CD4-positive, CD25-positive, alpha-beta regulatory T cell (primary cell): Measurements from ENCODE around the gene GJA3. TPM values are rescaled to one million over a fixed set of nuclear protein-coding genes. Genes with fewer than 3 reads are reported as not detected.
"Not testable (repeated sequence)": the region's sequence is repeated elsewhere in the genome, so short reads cannot be mapped to it uniquely, and the experiment has no call there.

ENCODE experiments used
- ATAC-seq, 2 donors: fragments of 150-1000 bp; cut with Tn5 transposase; one replicate each; pipeline ENCODE4 v1.10.0; 2021; ENCODE audit warnings: low read depth in 2 of 2, moderate number of reproducible peaks in 2 of 2, moderate library complexity in 1 of 2
- DNase-seq, 3 donors: peaks; one replicate each; pipeline versions ENCODE4 v3.0.0 to v3.0.0-alpha.2; 2012 to 2022; ENCODE audit warnings: mixed read lengths in 1 of 3
- H3K27ac ChIP-seq: one replicate; pipeline ENCODE4 v1.7.0; 2013; ENCODE audit warnings: mild to moderate bottlenecking, low read length; ENCODE audit not compliant: insufficient read depth, poor library complexity, severe bottlenecking
- H3K27me3 ChIP-seq: one replicate; pipeline ENCODE4 v1.7.0; 2013; ENCODE audit warnings: low read length; ENCODE audit not compliant: control insufficient read depth, insufficient read depth
- H3K36me3 ChIP-seq: one replicate; pipeline ENCODE4 v1.7.0; 2013; ENCODE audit warnings: mild to moderate bottlenecking, low read length, moderate library complexity; ENCODE audit not compliant: control insufficient read depth, insufficient read depth
- H3K4me1 ChIP-seq: 2 replicates; pipeline ENCODE4 v1.7.0; 2013; ENCODE audit warnings: mild to moderate bottlenecking, low read length; ENCODE audit not compliant: insufficient read depth, control insufficient read depth, poor library complexity, severe bottlenecking
- H3K4me3 ChIP-seq: one replicate; pipeline ENCODE4 v1.7.0; 2013; ENCODE audit warnings: low read depth, mild to moderate bottlenecking, low read length, moderate library complexity
- H3K9me3 ChIP-seq, 2 experiments: 1 replicate in 1 of 2; 2 replicates in 1 of 2; pipeline ENCODE4 v1.7.0; 2013; ENCODE audit warnings: low read length in 2 of 2, mild to moderate bottlenecking in 1 of 2, moderate library complexity in 1 of 2; ENCODE audit not compliant: control insufficient read depth in 2 of 2
- H3K27ac Mint-ChIP-seq, 3 donors: one replicate each; pipeline ENCODE4 v1.8.0; 2020 to 2022; ENCODE audit warnings: mild to moderate bottlenecking in 3 of 3, mixed read lengths in 3 of 3, moderate library complexity in 2 of 3
- H3K27me3 Mint-ChIP-seq: one replicate; pipeline ENCODE4 v1.8.0; 2022; ENCODE audit warnings: mild to moderate bottlenecking, mixed read lengths
- H3K36me3 Mint-ChIP-seq: one replicate; pipeline ENCODE4 v1.8.0; 2020; ENCODE audit warnings: mixed read lengths
- H3K4me1 Mint-ChIP-seq, 4 donors: one replicate each; pipeline ENCODE4 v1.8.0; 2020 to 2022; ENCODE audit warnings: mixed read lengths in 4 of 4, mild to moderate bottlenecking in 1 of 4
- H3K4me3 Mint-ChIP-seq, 4 donors: one replicate each; pipeline ENCODE4 v1.8.0; 2020 to 2022; ENCODE audit warnings: mild to moderate bottlenecking in 4 of 4, mixed read lengths in 4 of 4, moderate library complexity in 3 of 4
- H3K9me3 Mint-ChIP-seq, 7 donors: one replicate each; pipeline ENCODE4 v1.8.0; 2020 to 2022; ENCODE audit warnings: mixed read lengths in 7 of 7, mild to moderate bottlenecking in 3 of 7, moderate library complexity in 2 of 7
- polyA plus RNA-seq, 4 donors: library from polyadenylated mRNA; unstranded; fragments of 300-500 nt; fragmentation: Illumina TruSeq; gene quantifications; one replicate each; pipeline ENCODE4 v1.2.3, GENCODE V29; 2021
- total RNA-seq: library from RNA; stranded (reverse); gene quantifications from one replicate; pipeline ENCODE4 v1.2.3, GENCODE V29; 2022

Gene GJA3
- total and polyA plus RNA-seq, 5 donors from 2014 or later = 0.06 TPM; not detected in 4

- not testable (repeated sequence) for DNase-seq, ATAC-seq, H3K27ac ChIP-seq, H3K36me3 Mint-ChIP-seq, H3K4me1 Mint-ChIP-seq, H3K4me1 ChIP-seq, H3K9me3 ChIP-seq, H3K36me3 ChIP-seq, H3K27ac Mint-ChIP-seq, H3K4me3 ChIP-seq, H3K4me3 Mint-ChIP-seq, H3K9me3 Mint-ChIP-seq
- peaks cover 58% of the 10 kb centered on the region for H3K27me3 Mint-ChIP-seq
- peaks cover 15% of the 10 kb centered on the region for H3K27me3 ChIP-seq
Observed at GRCh38 chr13:20153290-20153689, 7.6 kb downstream of the GJA3 start.

- H3K36me3 Mint-ChIP-seq = no peaks in the 10 kb centered on the region
- Histone ChIP-seq H3K4me1 (no peaks in the 10 kb centered on the region), H3K27ac (no peak overlapping the region), H3K27me3 (peaks cover 13% of the 10 kb centered on the region), H3K4me3 (no peak overlapping the region), H3K36me3 (no peaks in the 10 kb centered on the region), H3K9me3 (no peaks in the 10 kb centered on the region)
- H3K9me3 Mint-ChIP-seq = peaks cover 0 to 1% (median 0%) of the 10 kb centered on the region in 7 donors
- peaks cover 55% of the 10 kb centered on the region for H3K27me3 Mint-ChIP-seq
- ATAC-seq (no peak), DNase-seq (no peak)
- H3K27ac Mint-ChIP-seq = peak overlapping the region in 1 of 3 donors; percentile 18
- H3K4me1 Mint-ChIP-seq = no peaks in the 10 kb centered on the region
- H3K4me3 Mint-ChIP-seq = peak overlapping the region in 1 of 4 donors; percentile 64
Observed at GRCh38 chr13:20151612-20152011, 9.2 kb downstream of the GJA3 start.

- no peaks in the 10 kb centered on the region for H3K4me1 Mint-ChIP-seq
- no peak overlapping the region for H3K27ac ChIP-seq
- peaks cover 57% of the 10 kb centered on the region for H3K27me3 Mint-ChIP-seq
- H3K36me3 Mint-ChIP-seq = no peaks in the 10 kb centered on the region
- no peaks in the 10 kb centered on the region for H3K36me3 ChIP-seq
- no peaks in the 10 kb centered on the region for H3K4me1 ChIP-seq
- H3K4me3 Mint-ChIP-seq = no peak overlapping the region
- no peak for DNase-seq
- H3K4me3 ChIP-seq = no peak overlapping the region
- ATAC-seq = no peak
- H3K27ac Mint-ChIP-seq = no peak overlapping the region
- H3K9me3 Mint-ChIP-seq = peaks cover 0 to 1% (median 0%) of the 10 kb centered on the region in 7 donors
- H3K9me3 ChIP-seq = no peaks in the 10 kb centered on the region
- H3K27me3 ChIP-seq = peaks cover 11% of the 10 kb centered on the region
Observed at GRCh38 chr13:20151016-20151415, 9.8 kb downstream of the GJA3 start.

- Histone ChIP-seq H3K27ac (no peak overlapping the region), H3K4me3 (no peak overlapping the region), H3K9me3 (no peaks in the 10 kb centered on the region), H3K4me1 (no peaks in the 10 kb centered on the region), H3K27me3 (peaks cover 11% of the 10 kb centered on the region), H3K36me3 (no peaks in the 10 kb centered on the region)
- ATAC-seq (no peak), DNase-seq (no peak)
- H3K4me1 Mint-ChIP-seq = no peaks in the 10 kb centered on the region
- no peak overlapping the region for H3K4me3 Mint-ChIP-seq
- no peak overlapping the region for H3K27ac Mint-ChIP-seq
- H3K36me3 Mint-ChIP-seq = no peaks in the 10 kb centered on the region
- peaks cover 0 to 1% (median 0%) of the 10 kb centered on the region in 7 donors for H3K9me3 Mint-ChIP-seq
- peaks cover 57% of the 10 kb centered on the region for H3K27me3 Mint-ChIP-seq
Observed at GRCh38 chr13:20150561-20150960, 10.3 kb downstream of the GJA3 start.

- Mint-ChIP-seq H3K27me3 (peaks cover 58% of the 10 kb centered on the region), H3K27ac (peak overlapping the region in 1 of 3 donors; percentile 46), H3K9me3 (peaks cover 0 to 4% (median 0%) of the 10 kb centered on the region in 7 donors), H3K36me3 (no peaks in the 10 kb centered on the region), H3K4me1 (no peaks in the 10 kb centered on the region), H3K4me3 (no peak overlapping the region)
- DNase-seq (no peak), ATAC-seq (no peak)
- H3K36me3 ChIP-seq = no peaks in the 10 kb centered on the region
- no peak overlapping the region for H3K4me3 ChIP-seq
- no peak overlapping the region for H3K27ac ChIP-seq
- H3K27me3 ChIP-seq = peaks cover 11% of the 10 kb centered on the region
- no peaks in the 10 kb centered on the region for H3K4me1 ChIP-seq
- H3K9me3 ChIP-seq = no peaks in the 10 kb centered on the region
Observed at GRCh38 chr13:20149762-20150161, 11.1 kb downstream of the GJA3 start.

GRCh38 chr13:20148501-20149183, 12.2 kb downstream of the GJA3 start:
- Histone ChIP-seq H3K9me3 (no peaks in the 10 kb centered on the region), H3K27ac (no peak overlapping the region), H3K27me3 (peaks cover 9% of the 10 kb centered on the region), H3K4me1 (no peaks in the 10 kb centered on the region), H3K4me3 (no peak overlapping the region), H3K36me3 (no peaks in the 10 kb centered on the region)
- Mint-ChIP-seq H3K4me1 (peaks cover 0 to 3% (median 0%) of the 10 kb centered on the region in 4 donors), H3K27me3 (peaks cover 59% of the 10 kb centered on the region), H3K27ac (no peak overlapping the region), H3K9me3 (peaks cover 0 to 4% (median 0%) of the 10 kb centered on the region in 7 donors), H3K4me3 (no peak overlapping the region), H3K36me3 (no peaks in the 10 kb centered on the region)
- ATAC-seq (no peak), DNase-seq (no peak)

GRCh38 chr13:20146381-20146780, 14.5 kb downstream of the GJA3 start:
- H3K4me3 ChIP-seq = no peak overlapping the region
- peaks cover 13% of the 10 kb centered on the region for H3K27me3 ChIP-seq
- H3K9me3 ChIP-seq = no peaks in the 10 kb centered on the region
- H3K27ac ChIP-seq = no peak overlapping the region
- Mint-ChIP-seq H3K27me3 (peaks cover 54% of the 10 kb centered on the region), H3K9me3 (peaks cover 0 to 3% (median 0%) of the 10 kb centered on the region in 7 donors), H3K4me1 (peaks cover 0 to 6% (median 2%) of the 10 kb centered on the region in 4 donors), H3K27ac (no peak overlapping the region), H3K36me3 (no peaks in the 10 kb centered on the region), H3K4me3 (no peak overlapping the region)
- no peaks in the 10 kb centered on the region for H3K36me3 ChIP-seq
- H3K4me1 ChIP-seq = no peaks in the 10 kb centered on the region
- ATAC-seq (no peak), DNase-seq (no peak)

- Mint-ChIP-seq H3K27me3 (peaks cover 58% of the 10 kb centered on the region), H3K27ac (no peak overlapping the region), H3K4me1 (peaks cover 0 to 6% (median 2%) of the 10 kb centered on the region in 4 donors), H3K36me3 (no peaks in the 10 kb centered on the region), H3K9me3 (peaks cover 0 to 2% (median 0%) of the 10 kb centered on the region in 7 donors), H3K4me3 (no peak overlapping the region)
- no peaks in the 10 kb centered on the region for H3K36me3 ChIP-seq
- H3K4me1 ChIP-seq = no peaks in the 10 kb centered on the region
- no peaks in the 10 kb centered on the region for H3K9me3 ChIP-seq
- H3K4me3 ChIP-seq = no peak overlapping the region
- no peak for DNase-seq
- H3K27ac ChIP-seq = no peak overlapping the region
- peaks cover 17% of the 10 kb centered on the region for H3K27me3 ChIP-seq
- no peak for ATAC-seq
Observed at GRCh38 chr13:20145521-20145920, 15.3 kb downstream of the GJA3 start.
